HepG2 (cell line): ENCODE measurements around the gene ZBTB46. TPM values are rescaled to one million over a fixed set of nuclear protein-coding genes. Genes with fewer than 3 reads are reported as not detected.
A peak's percentile ranks its signal among the peaks of the same experiment; 100 is the strongest.

Source experiments
- ATF5 ChIP-seq: sonication (generic); formaldehyde crosslinking; IDR thresholded peaks from 2 replicates; pipeline ENCODE4 v1.4.0; 2020; ENCODE audit warnings: mild to moderate bottlenecking, low read depth, missing genetic modification reagents
- DMTF1 ChIP-seq: sonication (generic); formaldehyde crosslinking; IDR thresholded peaks from 2 replicates; pipeline ENCODE4 v1.4.0; 2020; ENCODE audit warnings: mild to moderate bottlenecking, missing genetic modification reagents
- EZH2 ChIP-seq: conservative IDR thresholded peaks from 2 replicates; pipeline ENCODE4 v1.6.1; 2012; ENCODE audit warnings: mild to moderate bottlenecking, low read depth, low read length, moderate library complexity
- GRHL1 ChIP-seq: sonication (generic); formaldehyde crosslinking; conservative IDR thresholded peaks from 2 replicates; pipeline ENCODE4 v1.8.0; 2022; ENCODE audit warnings: missing genetic modification reagents
- HES4 ChIP-seq: sonication (generic); formaldehyde crosslinking; IDR thresholded peaks from 2 replicates; pipeline ENCODE4 v1.9.0; 2021; ENCODE audit warnings: mild to moderate bottlenecking, missing genetic modification reagents, borderline replicate concordance
- HOXA9 ChIP-seq: sonication (generic); formaldehyde crosslinking; IDR thresholded peaks from 2 replicates; pipeline ENCODE4 v1.8.1; 2022; ENCODE audit warnings: missing genetic modification reagents, mild to moderate bottlenecking, moderate library complexity, borderline replicate concordance
- RAD51 ChIP-seq: fragments of 450-650 bp; IDR thresholded peaks from 2 replicates; pipeline ENCODE4 v1.6.1; 2016; ENCODE audit warnings: borderline replicate concordance
- RBFOX2 ChIP-seq: fragments of 200-400 bp; formaldehyde crosslinking; IDR thresholded peaks from 2 replicates; pipeline ENCODE4 v1.6.1; 2017; ENCODE audit warnings: low read depth, mild to moderate bottlenecking, low read length
- RERE ChIP-seq: IDR thresholded peaks from 2 replicates; pipeline ENCODE4 v1.6.1; 2016; ENCODE audit warnings: low read depth, missing genetic modification reagents, missing compliant biosample characterization
- RFX5 ChIP-seq: IDR thresholded peaks from 2 replicates; pipeline ENCODE4 v1.6.1; 2011; ENCODE audit warnings: low read depth, low read length, improper control_type of control experiment
- RNF219 ChIP-seq: sonication (generic); formaldehyde crosslinking; IDR thresholded peaks from 2 replicates; pipeline ENCODE4 v1.5.0; 2020; ENCODE audit warnings: mild to moderate bottlenecking, missing genetic modification reagents
- ZMAT5 ChIP-seq: sonication (generic); formaldehyde crosslinking; IDR thresholded peaks from 2 replicates; pipeline ENCODE4 v1.5.0; 2020; ENCODE audit warnings: mild to moderate bottlenecking, low read depth, missing genetic modification reagents, borderline replicate concordance
- ZNF282 ChIP-seq: fragments of 450-650 bp; IDR thresholded peaks from 2 replicates; pipeline ENCODE4 v1.6.1; 2018; ENCODE audit not compliant: partially characterized antibody
- ZNF333 ChIP-seq: sonication (generic); formaldehyde crosslinking; IDR thresholded peaks from 2 replicates; pipeline ENCODE4 v1.4.0; 2020; ENCODE audit warnings: mild to moderate bottlenecking, missing genetic modification reagents, borderline replicate concordance
- polyA plus RNA-seq, 8 experiments: library from polyadenylated mRNA; depleted of rRNA in 3 of 8; stranded (reverse) in 7 of 8; unstranded in 1 of 8; fragments of >200 nt; fragmentation: Illumina TruSeq in 4 of 8; extraction: Trizol in 4 of 8; gene quantifications; 2 replicates each; pipeline versions ENCODE4 v1.2.1 to v1.2.3, GENCODE V29; 2011 to 2016; ENCODE audit warnings: low read depth in 4 of 8, missing spikeins in 1 of 8, mixed read lengths in 1 of 8; ENCODE audit not compliant: insufficient read depth in 1 of 8
- total RNA-seq, 5 experiments: library from RNA; depleted of rRNA; stranded (reverse); fragments of >200 nt; fragmentation: Illumina TruSeq; extraction: Trizol; gene quantifications; 2 replicates each; pipeline ENCODE4 v1.2.3, GENCODE V29; 2016; ENCODE audit warnings: low read depth in 1 of 5

The ZBTB46 gene
- total and polyA plus RNA-seq, 2 of the 13 experiments (the other 11 are each of a cell fraction or from before 2014, with no cell fraction given): 1.6 to 13.5 TPM

GRCh38 chr20:63744574-63745423 is 86.3 kb downstream of the ZBTB46 start (continued):
- TF ChIP-seq RERE (CRISPR knock-in tag) (no peak), ZNF333 (CRISPR knock-in tag) (no peak), HES4 (CRISPR knock-in tag) (no peak), RNF219 (CRISPR knock-in tag) (no peak; the same call in 1 of the 2 replicates), RAD51 (no peak), EZH2 (no peak), ATF5 (CRISPR knock-in tag) (peak; percentile 62; the same call in 1 of the 2 replicates), DMTF1 (CRISPR knock-in tag) (0 out of 2 replicates have a peak, but pooled peaks have one; percentile 68), RBFOX2 (peak; percentile 75), GRHL1 (CRISPR knock-in tag) (no peak), ZNF282 (no peak), HOXA9 (CRISPR knock-in tag) (no peak), ZMAT5 (CRISPR knock-in tag) (no peak), RFX5 (no peak)
